GM10248 (cell line): ENCODE data around the gene SLC25A13.

Experiments
- CTCF ChIA-PET: fragments of 300-600 bp; sonication (Branson Sonifier 250); formaldehyde crosslinking; extraction: SDS; loops from one replicate; lab custom pipeline; 2021; ENCODE audit warnings: antibody characterized with exemption; lab: Yijun Ruan, JAX
- POLR2A ChIA-PET: fragments of 350-650 bp; sonication (Branson Sonifier 250); formaldehyde crosslinking; extraction: SDS; loops from one replicate; lab custom pipeline; 2020; ENCODE audit warnings: antibody characterized with exemption; lab: Yijun Ruan, JAX
- DNase-seq: peaks from one replicate; pipeline ENCODE4 v3.0.0; 2012; ENCODE audit errors: extremely low spot score
- CTCF ChIP-seq: IDR thresholded peaks from 2 replicates; pipeline ENCODE4 v1.5.1; 2012; ENCODE audit warnings: mild to moderate bottlenecking, low read depth; ENCODE audit errors: extremely low read depth, missing control alignments, control extremely low read depth

SLC25A13 gene

GRCh38 chr7:96244244-96244991, 77.5 kb downstream of the SLC25A13 start:
- TF ChIP-seq CTCF = no peak

GRCh38 chr7:96243241-96243640, 78.7 kb downstream of the SLC25A13 start:
- DNase-seq = no peak
- TF ChIP-seq CTCF = no peak
- CTCF ChIA-PET = no interaction called here
- POLR2A ChIA-PET = no interaction called here

More at GRCh38 chr7:96244244-96244991, 77.5 kb downstream of the SLC25A13 start:
- DNase-seq = no peak
- POLR2A ChIA-PET = no interaction called here
- CTCF ChIA-PET = interaction anchor here (1.3 kb wide), 1 partner anchor 783 kb away, joined by 3 read pairs; no protein-coding TSS in a partner anchor

- TF ChIP-seq CTCF = no peak
- no peak for DNase-seq
- POLR2A ChIA-PET = no interaction called here
- CTCF ChIA-PET = no interaction called here
Measured at GRCh38 chr7:96241855-96242254, 80.0 kb downstream of the SLC25A13 start.

- CTCF ChIA-PET = interaction anchor here (1.0 kb wide), 1 partner anchor 25 kb away, joined by 4 read pairs; no protein-coding TSS in a partner anchor
- DNase-seq = no peak
- POLR2A ChIA-PET = no interaction called here
- no peak for TF ChIP-seq CTCF
Measured at GRCh38 chr7:96238976-96239766, 82.7 kb downstream of the SLC25A13 start.

GRCh38 chr7:96238474-96238873, 83.4 kb downstream of the SLC25A13 start:
- ChIA-PET POLR2A (no interaction called here), CTCF (interaction anchor here (1.0 kb wide), 1 partner anchor 26 kb away, joined by 4 read pairs; no protein-coding TSS in a partner anchor)
- TF ChIP-seq CTCF = no peak
- no peak for DNase-seq

GRCh38 chr7:96237040-96237439, 84.9 kb downstream of the SLC25A13 start:
- TF ChIP-seq CTCF = no peak
- POLR2A ChIA-PET = no interaction called here
- no peak for DNase-seq
- CTCF ChIA-PET = interaction anchor here (1.4 kb wide), 1 partner anchor 14 kb away, joined by 3 read pairs; no protein-coding TSS in a partner anchor
